NT2/D1 (cell line): ENCODE measurements around the gene KPNA2.

Experiments used
- SUZ12 ChIP-seq: IDR thresholded peaks from 2 replicates; pipeline ENCODE4 v1.6.1; 2011; ENCODE audit not compliant: insufficient read length, insufficient read depth; ENCODE audit errors: extremely low read depth
- YY1 ChIP-seq: IDR thresholded peaks from 2 replicates; pipeline ENCODE4 v1.6.1; 2011; ENCODE audit not compliant: insufficient read length, insufficient read depth
- ZNF274 ChIP-seq: IDR thresholded peaks from 2 replicates; pipeline ENCODE4 v1.6.1; 2011; ENCODE audit warnings: mild to moderate bottlenecking, low read depth, low read length

DNA sequence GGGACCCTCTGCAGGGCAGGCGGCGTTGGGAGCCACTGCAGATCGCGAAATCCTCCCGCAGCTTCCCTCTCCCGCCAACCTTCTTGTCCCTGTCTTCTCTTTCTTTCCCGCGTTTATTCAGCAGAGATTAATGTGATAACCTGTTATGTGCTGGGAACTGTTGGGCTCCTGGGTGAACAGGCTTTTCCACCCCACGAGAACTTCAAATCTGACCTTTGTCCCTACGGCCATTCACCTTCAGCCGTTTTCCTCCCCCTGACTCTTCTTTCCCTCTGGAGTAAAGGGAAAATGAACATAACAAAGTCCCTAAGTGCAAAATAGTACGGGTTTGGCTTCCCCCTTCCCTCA is 15.2 kb upstream of the KPNA2 start:
- TF ChIP-seq SUZ12 (no peak), YY1 (no peak), ZNF274 (no peak)
